Posterior cingulate gyrus (tissue), 11 donors: Measurements from ENCODE around the gene ABCF2.

ENCODE experiments used
- DNase-seq, 10 donors: peaks; one replicate each; pipeline versions ENCODE4 v3.0.0 to v3.0.0-alpha.2; 2020 to 2021; ENCODE audit warnings: mixed read lengths in 3 of 10
- intact Hi-C: fragments of 100-400 bp; cut with DNase I; formaldehyde crosslinking; loops from one replicate; pipeline ENCODE4 v1.15.1; 2023

ABCF2 gene

GRCh38 chr7:151178831-151179230 is 48.2 kb downstream of the ABCF2 start:
- intact Hi-C loops = no loop called here
- peak in 1 of 10 donors; percentile 26 for DNase-seq

DNA sequence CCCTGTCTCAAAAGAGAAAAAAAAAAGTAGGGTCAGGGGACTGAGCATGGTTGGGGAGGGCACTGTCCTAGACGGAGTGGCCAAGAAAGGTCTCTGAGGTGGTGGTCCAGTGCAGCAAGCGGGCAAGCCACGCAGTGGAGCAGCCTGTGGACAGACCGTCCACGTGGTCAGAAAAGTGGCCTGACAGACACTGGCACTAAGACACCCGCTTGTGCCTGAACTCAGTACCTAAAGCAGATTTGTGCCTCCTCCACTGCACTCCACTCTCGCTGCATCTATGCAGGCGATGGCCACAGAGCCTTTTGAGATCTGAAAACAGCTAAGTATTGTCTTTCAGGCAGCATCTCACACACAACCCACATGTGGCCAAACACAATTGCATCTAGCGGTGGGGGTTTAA is 48.8 kb downstream of the ABCF2 start:
- DNase-seq = peak in 1 of 10 donors; percentile 45
- intact Hi-C loops = no loop called here

DNA sequence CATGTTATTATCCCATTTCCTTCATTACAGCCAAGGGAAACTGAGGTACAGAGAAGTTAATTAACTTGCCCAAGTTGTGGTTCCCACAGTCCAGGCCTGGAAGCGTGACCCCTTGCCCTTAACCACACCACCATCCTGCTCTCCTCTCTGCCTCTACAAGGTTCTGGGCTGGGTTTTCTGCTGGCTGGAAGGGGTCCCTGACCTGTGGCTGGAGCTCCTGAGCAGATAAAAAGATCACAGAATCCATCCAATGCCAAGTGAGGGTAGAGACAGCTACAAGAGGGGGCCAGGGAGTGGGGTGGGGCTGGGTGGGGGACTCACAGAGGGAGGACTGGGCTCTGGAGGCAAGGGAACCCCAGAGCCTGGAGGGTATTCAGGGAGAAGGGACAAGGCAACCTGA is 49.7 kb downstream of the ABCF2 start:
- peak in 1 of 10 donors; percentile 31 for DNase-seq
- intact Hi-C loops = no loop called here

DNA sequence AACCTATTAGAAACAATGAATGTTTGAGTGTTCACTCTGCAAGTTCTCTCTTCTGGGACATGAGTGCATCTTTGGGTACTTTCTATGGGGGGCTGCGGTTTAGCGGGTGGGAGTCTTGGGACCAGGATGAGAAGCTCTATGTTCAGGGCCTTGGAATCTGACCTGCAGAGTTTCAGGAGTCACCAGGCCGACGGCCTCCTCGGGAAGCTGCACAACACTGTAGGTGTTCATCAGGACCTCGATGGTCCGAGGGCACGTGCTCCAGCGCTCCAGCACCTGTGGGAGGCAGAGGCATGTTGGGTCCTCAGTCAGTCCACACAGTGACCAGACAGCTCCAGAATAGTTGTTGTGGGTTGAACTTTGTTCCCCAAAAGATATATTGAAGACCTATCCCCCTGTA is 50.6 kb downstream of the ABCF2 start:
- intact Hi-C loops = no loop called here
- DNase-seq = peak in 1 of 10 donors; percentile 40

- DNase-seq = peak in 1 of 10 donors; percentile 77
- intact Hi-C loops = no loop called here
Observed at GRCh38 chr7:151175793-151176311, 51.2 kb downstream of the ABCF2 start.

- peak in 1 of 10 donors; percentile 47 for DNase-seq
- intact Hi-C loops = no loop called here
Observed at GRCh38 chr7:151175047-151175792, 51.8 kb downstream of the ABCF2 start.

DNA sequence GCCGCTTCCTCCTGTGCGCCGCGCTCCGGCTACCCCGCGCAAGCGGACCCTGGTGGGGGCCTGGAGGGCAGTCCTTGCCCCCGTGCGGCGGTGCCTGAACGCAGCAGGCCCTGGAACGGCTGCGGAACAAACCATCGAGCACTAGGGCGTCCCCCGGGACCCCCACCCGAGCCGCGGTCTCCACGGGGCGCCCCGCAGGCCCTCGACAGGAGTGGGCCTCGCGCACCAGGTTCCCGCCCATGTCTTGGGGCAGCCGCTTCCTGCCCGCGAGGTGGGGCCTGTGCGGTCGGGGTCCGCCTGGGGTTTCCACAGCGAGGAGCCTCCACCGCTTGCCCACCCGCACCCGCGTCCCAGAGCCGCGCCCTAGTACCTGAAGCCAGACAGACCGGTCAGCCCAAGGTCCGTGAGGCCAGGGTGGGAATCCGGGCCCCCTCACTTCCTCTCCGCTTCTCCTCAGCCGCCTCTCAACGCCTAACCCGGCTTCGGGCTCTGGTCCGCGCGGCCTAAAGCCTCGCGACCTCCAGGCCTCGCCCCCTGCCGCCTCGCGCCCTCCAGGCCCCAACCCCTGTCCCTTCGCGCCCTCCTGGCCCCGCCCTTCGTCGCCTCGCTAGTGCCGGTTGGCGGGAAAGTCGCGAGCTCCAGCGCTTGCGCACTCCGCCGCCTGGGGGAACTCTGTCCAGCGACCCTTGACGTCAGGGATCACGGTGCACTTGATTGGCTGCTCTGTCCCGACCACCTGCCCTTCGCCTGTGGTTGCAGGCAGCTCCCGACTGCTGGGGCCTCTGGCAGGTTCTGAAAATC is 52.6 kb downstream of the ABCF2 start:
- intact Hi-C loops = loop anchor here (5.0 kb wide), 1 partner anchor 128 kb away; no protein-coding TSS in a partner anchor
- peak in 1 of 10 donors; percentile 85 for DNase-seq

- peak in 1 of 10 donors; percentile 78 for DNase-seq
- intact Hi-C loops = loop anchor here (5.0 kb wide), 1 partner anchor 129 kb away; no protein-coding TSS in a partner anchor
Observed at GRCh38 chr7:151173386-151174245, 53.4 kb downstream of the ABCF2 start.

DNA sequence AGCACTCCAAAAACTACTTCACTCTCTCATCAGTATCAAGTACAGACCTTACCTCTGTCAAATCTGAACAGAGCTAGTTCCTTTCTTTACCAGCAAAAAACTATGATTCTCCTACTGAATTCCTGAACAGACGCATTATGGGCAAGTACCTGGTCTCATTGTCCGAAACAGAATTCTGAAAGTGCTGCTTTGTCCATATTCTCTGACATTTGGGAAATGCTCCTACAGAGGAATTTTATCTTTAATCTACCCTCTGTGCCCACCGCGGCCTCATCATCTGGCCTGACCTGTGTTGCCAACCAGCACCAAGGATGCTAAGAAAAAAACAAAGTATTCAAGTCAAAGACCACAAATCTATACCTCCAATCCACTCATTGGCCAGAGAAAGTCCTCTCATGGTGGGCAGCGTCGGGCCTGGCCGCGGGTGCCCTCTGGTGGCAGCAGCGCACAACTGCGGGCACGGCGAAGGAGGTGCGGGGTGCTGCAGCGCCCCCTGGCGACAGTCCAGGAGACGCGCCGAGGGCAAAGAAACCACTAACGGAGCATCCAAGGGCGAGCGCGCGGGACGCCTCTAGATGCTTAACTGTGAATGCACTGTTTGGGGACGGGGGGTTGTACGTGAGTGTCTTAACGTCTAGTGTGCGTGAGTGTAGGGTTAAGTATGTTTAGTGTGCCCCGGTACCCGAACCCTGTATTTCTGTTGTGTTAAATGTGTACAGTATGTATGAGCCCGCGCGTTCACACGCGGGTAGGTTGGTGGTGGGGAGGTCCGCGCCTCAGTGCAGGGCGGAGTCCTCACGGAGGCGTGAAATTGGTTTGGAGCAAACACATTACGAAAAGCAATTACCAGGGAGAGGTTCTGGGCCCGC is 54.5 kb downstream of the ABCF2 start:
- peak; percentile 68 to 98 (median 81) for DNase-seq
- intact Hi-C loops = loop anchor here (1.0 to 5.0 kb wide), 2 partner anchors 48 to 130 kb away; no protein-coding TSS in a partner anchor

DNA sequence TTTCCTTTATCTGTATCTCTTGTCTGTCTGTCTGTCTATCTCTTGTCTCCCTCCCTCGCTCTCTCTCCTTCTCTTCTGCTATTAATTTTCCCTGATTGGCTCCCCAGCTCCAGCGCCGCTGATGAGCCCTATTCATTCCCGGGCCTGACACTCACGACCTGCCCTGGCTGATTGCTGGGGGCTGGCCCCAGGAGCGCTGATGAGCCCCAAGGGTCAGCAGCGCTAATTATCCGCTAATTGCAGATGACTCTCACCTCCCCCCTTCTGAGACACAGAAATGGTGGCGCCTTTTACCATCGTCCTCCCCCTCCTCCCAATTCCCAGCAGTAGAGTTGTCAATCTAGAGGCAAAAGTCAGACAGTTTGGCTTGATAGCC is 58.2 kb downstream of the ABCF2 start:
- intact Hi-C loops = no loop called here
- peak in 1 of 10 donors; percentile 25 for DNase-seq

GRCh38 chr7:151168003-151168786 is 58.8 kb downstream of the ABCF2 start:
- DNase-seq = peak in 3 of 10 donors; percentile 45 to 78 (median 58)
- intact Hi-C loops = no loop called here

DNA sequence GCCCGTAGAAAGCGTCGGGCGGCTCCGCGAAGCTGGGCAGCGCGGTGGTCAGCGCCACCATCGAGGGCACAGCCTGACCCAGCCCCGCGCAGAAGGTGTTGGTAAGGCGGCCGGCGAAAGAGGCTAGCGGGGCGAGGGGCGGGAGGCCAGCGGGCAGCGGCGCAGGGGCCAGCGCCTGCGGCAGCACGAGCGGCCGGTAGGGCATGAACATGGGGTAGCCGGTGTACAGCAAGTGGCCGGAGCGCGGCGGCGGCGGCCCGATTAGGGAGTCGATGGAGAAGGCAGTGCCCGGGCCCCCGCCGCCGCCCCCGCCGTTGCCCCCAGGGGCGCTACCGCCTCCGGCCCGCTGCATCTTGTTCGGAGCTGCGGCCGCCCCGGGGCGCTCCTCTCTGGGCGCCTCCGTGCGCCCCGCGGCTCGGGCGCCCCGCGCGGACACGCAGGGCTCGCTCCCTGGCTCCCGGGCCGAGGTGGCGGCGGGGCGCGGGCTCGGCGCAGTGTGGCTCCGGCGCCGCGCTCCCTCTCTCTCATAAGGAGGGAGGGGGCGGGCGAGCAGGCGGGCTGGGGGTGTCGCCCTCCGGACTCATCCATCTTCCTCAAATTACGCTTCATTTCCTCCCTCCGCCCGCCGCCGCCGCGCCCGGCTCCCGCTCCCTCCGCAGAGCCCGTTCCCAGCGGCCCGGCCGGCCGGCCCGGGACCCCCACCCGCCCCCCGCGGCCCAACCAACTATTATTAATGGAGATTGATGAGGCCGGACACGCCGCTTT is 59.6 kb downstream of the ABCF2 start, which contains the start of gene GBX1:
Gene GBX1, minus strand, starts transcription at position 498 of the 765 bp plus-strand sequence. Its CDS starts 146 bp downstream, at position 352.
- intact Hi-C loops = no loop called here
- peak in 1 of 10 donors; percentile 70 for DNase-seq

DNA sequence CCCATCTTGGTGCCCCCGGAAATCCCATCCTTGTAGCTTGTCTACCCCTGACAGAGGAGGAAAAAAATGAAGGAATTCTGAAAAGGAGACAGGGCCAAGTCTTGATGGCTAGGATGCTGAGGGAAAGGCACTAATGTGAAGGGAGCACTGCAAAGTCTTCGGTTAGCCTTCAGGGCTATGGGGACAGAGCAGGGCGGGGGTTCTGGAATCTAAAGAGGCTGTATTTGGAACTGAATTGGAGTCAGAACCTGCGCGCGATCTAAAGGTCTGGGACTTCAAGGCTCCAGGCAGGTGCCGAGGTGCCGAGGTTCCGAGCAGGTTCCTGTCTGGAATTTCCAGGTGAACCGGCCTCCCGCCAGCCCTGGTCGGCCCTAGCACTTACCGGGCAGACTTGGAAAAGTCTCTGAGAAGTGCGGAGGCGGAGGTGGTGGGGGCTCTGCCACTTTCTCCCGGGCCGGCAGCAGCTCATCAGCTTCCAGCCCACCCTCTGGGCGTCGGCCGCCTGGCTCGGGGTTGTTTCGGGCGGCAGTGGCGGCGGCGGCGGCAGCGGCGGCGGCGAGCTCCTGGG is 60.3 kb downstream of the ABCF2 start:
- intact Hi-C loops = no loop called here
- peak in 1 of 10 donors; percentile 56 for DNase-seq
